ENCODE results near the gene PRSS48.
"Not testable (repeated sequence)": the region's sequence is repeated elsewhere in the genome, so short reads cannot be mapped to it uniquely, and the experiment has no call there.

DNA sequence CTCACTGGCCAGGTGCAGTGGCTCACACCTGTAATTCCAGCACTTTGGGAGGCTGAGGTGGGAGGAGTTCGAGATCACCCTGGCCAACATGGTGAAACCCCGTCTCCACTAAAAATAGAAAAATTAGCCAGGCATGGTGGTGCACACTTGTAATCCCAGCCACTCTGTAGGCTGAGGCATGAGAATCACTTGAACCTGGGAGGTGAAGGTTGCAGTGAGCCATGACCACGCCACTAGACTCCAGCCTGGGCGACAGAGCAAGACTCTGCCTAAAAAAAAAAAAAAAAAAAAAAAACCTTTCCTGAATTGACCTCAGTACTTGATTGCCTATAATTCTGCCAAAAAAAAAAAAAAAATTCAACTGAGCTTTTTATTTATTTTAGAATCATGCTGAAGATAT lies 45.2 kb downstream of the PRSS48 start:
- TF ChIP-seq, protein P1, sequence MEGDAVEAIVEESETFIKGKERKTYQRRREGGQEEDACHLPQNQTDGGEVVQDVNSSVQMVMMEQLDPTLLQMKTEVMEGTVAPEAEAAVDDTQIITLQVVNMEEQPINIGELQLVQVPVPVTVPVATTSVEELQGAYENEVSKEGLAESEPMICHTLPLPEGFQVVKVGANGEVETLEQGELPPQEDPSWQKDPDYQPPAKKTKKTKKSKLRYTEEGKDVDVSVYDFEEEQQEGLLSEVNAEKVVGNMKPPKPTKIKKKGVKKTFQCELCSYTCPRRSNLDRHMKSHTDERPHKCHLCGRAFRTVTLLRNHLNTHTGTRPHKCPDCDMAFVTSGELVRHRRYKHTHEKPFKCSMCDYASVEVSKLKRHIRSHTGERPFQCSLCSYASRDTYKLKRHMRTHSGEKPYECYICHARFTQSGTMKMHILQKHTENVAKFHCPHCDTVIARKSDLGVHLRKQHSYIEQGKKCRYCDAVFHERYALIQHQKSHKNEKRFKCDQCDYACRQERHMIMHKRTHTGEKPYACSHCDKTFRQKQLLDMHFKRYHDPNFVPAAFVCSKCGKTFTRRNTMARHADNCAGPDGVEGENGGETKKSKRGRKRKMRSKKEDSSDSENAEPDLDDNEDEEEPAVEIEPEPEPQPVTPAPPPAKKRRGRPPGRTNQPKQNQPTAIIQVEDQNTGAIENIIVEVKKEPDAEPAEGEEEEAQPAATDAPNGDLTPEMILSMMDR (IDR thresholded peaks at IDR 0.05): not testable (repeated sequence)
- not testable (repeated sequence) for TF ChIP-seq EZH2phosphoT487 (IDR thresholded peaks at IDR 0.05)

All from neural progenitor cell (in vitro differentiated cells).